ENCODE data around the gene RASAL1.
A peak's percentile ranks its signal among the peaks of the same experiment; 100 is the strongest.

The RASAL1 gene

GRCh38 chr12:113152835-113153814 lies 17.6 kb upstream of the RASAL1 start (continued):
- TF ChIP-seq ZNF449 (tag by site-specific recombination; IDR thresholded peaks at IDR 0.05) (0 out of 2 replicates have a peak, but pooled peaks have one; percentile 32), REST (tag by site-specific recombination; IDR thresholded peaks at IDR 0.05) (no peak), ZBTB7A (tag by site-specific recombination; IDR thresholded peaks at IDR 0.05; ENCODE audit: low read depth) (no peak), YY1 (tag by site-specific recombination; IDR thresholded peaks at IDR 0.05) (no peak), ZNF670 (tag by site-specific recombination; IDR thresholded peaks at IDR 0.05; ENCODE audit: low read depth) (no peak), INSM2 (tag by site-specific recombination; IDR thresholded peaks at IDR 0.05) (no peak), HOXD13 (CRISPR knock-in tag; IDR thresholded peaks at IDR 0.05; ENCODE audit: borderline replicate concordance) (no peak), BCL6B (tag by site-specific recombination; IDR thresholded peaks at IDR 0.05) (no peak), SP2 (tag by site-specific recombination; IDR thresholded peaks at IDR 0.05) (no peak), ZNF26 (tag by site-specific recombination; IDR thresholded peaks at IDR 0.05) (no peak), ZNF530 (tag by site-specific recombination; IDR thresholded peaks at IDR 0.05; ENCODE audit: low read depth) (no peak), ZNF544 (tag by site-specific recombination; IDR thresholded peaks at IDR 0.05) (no peak), GFI1B (tag by site-specific recombination; IDR thresholded peaks at IDR 0.05) (no peak), ZNF18 (tag by site-specific recombination; IDR thresholded peaks at IDR 0.05) (no peak), TCF7L2 (IDR thresholded peaks at IDR 0.05; ENCODE audit: borderline replicate concordance, low read depth, low read length) (no peak), MZF1 (tag by site-specific recombination; IDR thresholded peaks at IDR 0.05; ENCODE audit: borderline replicate concordance) (no peak), ZNF501 (tag by site-specific recombination; IDR thresholded peaks at IDR 0.05) (0 out of 2 replicates have a peak, but pooled peaks have one; percentile 37), ZNF473 (tag by site-specific recombination; IDR thresholded peaks at IDR 0.05) (no peak), ZNF112 (tag by site-specific recombination; IDR thresholded peaks at IDR 0.05) (no peak), ZNF76 (tag by site-specific recombination; IDR thresholded peaks at IDR 0.05; ENCODE audit: borderline replicate concordance, low read depth) (no peak; the same call in 1 of the 2 replicates), ZNF768 (tag by site-specific recombination; IDR thresholded peaks at IDR 0.05) (no peak), KLF1 (tag by site-specific recombination; IDR thresholded peaks at IDR 0.05) (no peak), ZNF558 (tag by site-specific recombination; IDR thresholded peaks at IDR 0.05) (no peak), ELK4 (IDR thresholded peaks at IDR 0.05; ENCODE audit: borderline replicate concordance, low read depth, low read length) (no peak), KLF8 (tag by site-specific recombination; IDR thresholded peaks at IDR 0.05) (peak; percentile 35), ZFP69B (tag by site-specific recombination; IDR thresholded peaks at IDR 0.05) (peak; percentile 99), ZBTB8A (tag by site-specific recombination; IDR thresholded peaks at IDR 0.05) (0 out of 2 replicates have a peak, but pooled peaks have one; percentile 36)
